Measurements from ENCODE around the gene SIPA1L3.

DNA sequence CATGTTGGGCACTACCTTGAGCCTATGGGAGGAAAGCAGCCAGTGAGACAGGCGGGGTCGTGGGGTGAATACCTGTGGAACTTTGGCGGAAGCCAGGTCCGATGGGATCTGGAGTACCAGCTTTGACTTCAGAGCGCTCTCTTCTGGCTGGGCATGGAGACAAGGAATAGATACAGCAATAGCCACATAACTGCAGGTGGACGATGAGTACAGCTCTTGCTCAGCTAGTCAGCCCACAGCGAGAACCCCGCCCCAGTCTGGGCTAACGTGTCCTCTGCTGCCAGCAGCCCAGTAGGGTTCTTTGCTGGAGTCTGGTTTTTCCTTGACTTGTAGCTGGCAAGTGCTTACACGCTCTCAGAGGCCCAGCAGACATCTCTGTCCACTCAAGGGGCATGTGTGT lies 83.4 kb downstream of the SIPA1L3 start:
- TF ChIP-seq ZC3H10 (CRISPR knock-in tag; IDR thresholded peaks at IDR 0.05) (no peak), ZNF565 (CRISPR knock-in tag; conservative IDR thresholded peaks at IDR 0.05; ENCODE audit: low read depth) (no peak), SNAI2 (CRISPR knock-in tag; IDR thresholded peaks at IDR 0.05) (no peak), ESRRG (CRISPR knock-in tag; IDR thresholded peaks at IDR 0.05) (no peak), RARB (CRISPR knock-in tag; IDR thresholded peaks at IDR 0.05) (no peak)
- TF ChIP-seq, protein P1, sequence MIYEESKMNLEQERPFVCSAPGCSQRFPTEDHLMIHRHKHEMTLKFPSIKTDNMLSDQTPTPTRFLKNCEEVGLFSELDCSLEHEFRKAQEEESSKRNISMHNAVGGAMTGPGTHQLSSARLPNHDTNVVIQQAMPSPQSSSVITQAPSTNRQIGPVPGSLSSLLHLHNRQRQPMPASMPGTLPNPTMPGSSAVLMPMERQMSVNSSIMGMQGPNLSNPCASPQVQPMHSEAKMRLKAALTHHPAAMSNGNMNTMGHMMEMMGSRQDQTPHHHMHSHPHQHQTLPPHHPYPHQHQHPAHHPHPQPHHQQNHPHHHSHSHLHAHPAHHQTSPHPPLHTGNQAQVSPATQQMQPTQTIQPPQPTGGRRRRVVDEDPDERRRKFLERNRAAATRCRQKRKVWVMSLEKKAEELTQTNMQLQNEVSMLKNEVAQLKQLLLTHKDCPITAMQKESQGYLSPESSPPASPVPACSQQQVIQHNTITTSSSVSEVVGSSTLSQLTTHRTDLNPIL (CRISPR knock-in tag; IDR thresholded peaks at IDR 0.05; ENCODE audit: low read depth): no peak
